ENCODE data around the gene BLOC1S5.

DNA sequence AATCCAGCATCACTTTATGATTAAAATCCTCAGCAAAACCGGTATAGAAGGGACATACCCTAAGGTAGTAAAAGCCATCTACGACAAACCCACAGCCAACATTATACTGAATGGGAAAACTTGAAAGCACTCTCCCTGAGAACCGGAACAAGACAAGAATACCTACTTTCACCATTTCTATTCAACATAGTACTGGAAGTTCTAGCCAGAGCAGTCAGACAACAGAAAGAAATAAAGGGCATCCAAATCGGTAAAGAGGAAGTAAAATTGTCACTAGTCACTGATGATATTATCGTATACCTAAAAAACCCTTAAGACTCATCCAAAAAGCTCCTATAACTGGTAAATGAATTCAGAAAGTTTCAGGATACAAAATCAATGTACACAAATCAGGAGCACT, 33.3 kb downstream of the BLOC1S5 start:
- TF ChIP-seq, protein P1, sequence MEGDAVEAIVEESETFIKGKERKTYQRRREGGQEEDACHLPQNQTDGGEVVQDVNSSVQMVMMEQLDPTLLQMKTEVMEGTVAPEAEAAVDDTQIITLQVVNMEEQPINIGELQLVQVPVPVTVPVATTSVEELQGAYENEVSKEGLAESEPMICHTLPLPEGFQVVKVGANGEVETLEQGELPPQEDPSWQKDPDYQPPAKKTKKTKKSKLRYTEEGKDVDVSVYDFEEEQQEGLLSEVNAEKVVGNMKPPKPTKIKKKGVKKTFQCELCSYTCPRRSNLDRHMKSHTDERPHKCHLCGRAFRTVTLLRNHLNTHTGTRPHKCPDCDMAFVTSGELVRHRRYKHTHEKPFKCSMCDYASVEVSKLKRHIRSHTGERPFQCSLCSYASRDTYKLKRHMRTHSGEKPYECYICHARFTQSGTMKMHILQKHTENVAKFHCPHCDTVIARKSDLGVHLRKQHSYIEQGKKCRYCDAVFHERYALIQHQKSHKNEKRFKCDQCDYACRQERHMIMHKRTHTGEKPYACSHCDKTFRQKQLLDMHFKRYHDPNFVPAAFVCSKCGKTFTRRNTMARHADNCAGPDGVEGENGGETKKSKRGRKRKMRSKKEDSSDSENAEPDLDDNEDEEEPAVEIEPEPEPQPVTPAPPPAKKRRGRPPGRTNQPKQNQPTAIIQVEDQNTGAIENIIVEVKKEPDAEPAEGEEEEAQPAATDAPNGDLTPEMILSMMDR (conservative IDR thresholded peaks at IDR 0.05; ENCODE audit: low read length): no peak
- no peak for TF ChIP-seq EZH2phosphoT487 (IDR thresholded peaks at IDR 0.05; ENCODE audit: borderline replicate concordance)
